Coronary artery (tissue), 2 donors: Measurements from ENCODE around the gene CLBA1.

ENCODE experiments used
- DNase-seq: peaks from one replicate; pipeline ENCODE4 v3.0.0-alpha.2; 2017; ENCODE audit warnings: low spot score
- H3K27ac ChIP-seq, 2 donors: fragments of 200-600 bp; sonication (generic); one replicate each; pipeline ENCODE4 v1.5.1; 2016 to 2019
- H3K4me3 ChIP-seq: fragments of 200-600 bp; sonication (generic); 2 replicates; pipeline ENCODE4 v1.5.1; 2016; ENCODE audit warnings: mild to moderate bottlenecking, moderate library complexity
- CTCF ChIP-seq: fragments of 200-600 bp; sonication (generic); IDR thresholded peaks from one replicate; pipeline ENCODE4 v1.5.1; 2019; ENCODE audit warnings: antibody characterized with exemption

The CLBA1 gene

GRCh38 chr14:104954746-104955395 lies 30.7 kb upstream of the CLBA1 start:
- Histone ChIP-seq H3K4me3 (no peak overlapping the region), H3K27ac (no peak overlapping the region)
- no peak for TF ChIP-seq CTCF
- DNase-seq = no peak

GRCh38 chr14:104955396-104955770 lies 30.2 kb upstream of the CLBA1 start:
- H3K4me3 ChIP-seq = no peak overlapping the region
- no peak overlapping the region for H3K27ac ChIP-seq
- TF ChIP-seq CTCF = no peak
- DNase-seq = no peak

- Histone ChIP-seq H3K4me3 (no peak overlapping the region), H3K27ac (no peak overlapping the region)
- no peak for DNase-seq
- TF ChIP-seq CTCF = no peak
These were observed 29.2 kb upstream of the CLBA1 start for GRCh38 chr14:104956290-104956890.

GRCh38 chr14:104957146-104958113 lies 28.2 kb upstream of the CLBA1 start:
- Histone ChIP-seq H3K27ac (no peak overlapping the region), H3K4me3 (no peak overlapping the region)
- no peak for DNase-seq
- TF ChIP-seq CTCF = no peak

- TF ChIP-seq CTCF = no peak
- Histone ChIP-seq H3K4me3 (no peak overlapping the region), H3K27ac (no peak overlapping the region)
- DNase-seq = no peak
These were observed 21.0 kb upstream of the CLBA1 start for GRCh38 chr14:104964546-104964945.

- DNase-seq = no peak
- peak overlapping the region in 1 of 2 donors; percentile 97 for H3K27ac ChIP-seq
- no peak overlapping the region for H3K4me3 ChIP-seq
- no peak for TF ChIP-seq CTCF
These were observed 19.9 kb upstream of the CLBA1 start for GRCh38 chr14:104965561-104966231.
